ENCODE measurements around the gene LMBRD1. TPM values are rescaled to one million over a fixed set of nuclear protein-coding genes. Genes with fewer than 3 reads are reported as not detected.

Gene LMBRD1
- total and polyA plus RNA-seq, 2 experiments from 2014 or later = 36.7 to 42.0 TPM

- no peak overlapping the region for H2AFZ ChIP-seq
- H3K9ac ChIP-seq = no peak overlapping the region
- no peak overlapping the region for H3K4me3 ChIP-seq
- DNase-seq = no peak
- no peaks in the 10 kb centered on the region for H3K9me3 ChIP-seq (ENCODE audit: low read depth)
- WGBS, 2 experiments (ENCODE audit: low coverage in 1 of 2, low lambda C conversion rate in 2 of 2, missing lambda C conversion rate in 2 of 2) = 5 to 26% methylated on average over 1 of the region's 1 CpG
- in situ Hi-C loops (cut with MboI) = no loop called here
- H3K9me2 ChIP-seq (ENCODE audit: insufficient read depth) = no peaks in the 10 kb centered on the region
- no peak for TF ChIP-seq EZH2phosphoT487 (IDR thresholded peaks at IDR 0.05; ENCODE audit: insufficient read depth, low read depth)
- TF ChIP-seq EZH2 (IDR thresholded peaks at IDR 0.05; ENCODE audit: insufficient read depth, poor library complexity, severe bottlenecking) = no peak
- no peaks in the 10 kb centered on the region for H3F3A ChIP-seq (ENCODE audit: insufficient read depth)
- no peaks in the 10 kb centered on the region for H4K20me1 ChIP-seq (ENCODE audit: insufficient read depth)
- H3K4me1 ChIP-seq (ENCODE audit: insufficient read depth) = no peaks in the 10 kb centered on the region
- no peak overlapping the region for H3K4me2 ChIP-seq (ENCODE audit: unreplicated experiment)
- no peaks in the 10 kb centered on the region for H3K27me3 ChIP-seq (replicated peaks; ENCODE audit: insufficient read depth)
- H3K79me2 ChIP-seq (ENCODE audit: insufficient read depth) = no peaks in the 10 kb centered on the region
- no peak overlapping the region for H3K27ac ChIP-seq
- no peaks in the 10 kb centered on the region for H3K36me3 ChIP-seq (ENCODE audit: low read depth)
Measured at GRCh38 chr6:69627625-69628024, 169.2 kb downstream of the LMBRD1 start.

GRCh38 chr6:69624944-69625343 lies 171.9 kb downstream of the LMBRD1 start:
- no peak overlapping the region for H3K27ac ChIP-seq
- H3K9ac ChIP-seq = no peak overlapping the region
- TF ChIP-seq EZH2phosphoT487 (IDR thresholded peaks at IDR 0.05; ENCODE audit: insufficient read depth, low read depth) (no peak), EZH2 (IDR thresholded peaks at IDR 0.05; ENCODE audit: insufficient read depth, poor library complexity, severe bottlenecking) (no peak)
- H3K9me2 ChIP-seq (ENCODE audit: insufficient read depth) = no peaks in the 10 kb centered on the region
- no peak overlapping the region for H3K4me3 ChIP-seq
- H3K36me3 ChIP-seq (ENCODE audit: low read depth) = no peaks in the 10 kb centered on the region
- peak; percentile 3 for DNase-seq
- in situ Hi-C loops (cut with MboI) = no loop called here
- 46 to 55% methylated on average over 2 of the region's 2 CpGs for WGBS, 2 experiments (ENCODE audit: low coverage in 1 of 2, low lambda C conversion rate in 2 of 2, missing lambda C conversion rate in 2 of 2)
- no peak overlapping the region for H3K4me2 ChIP-seq (ENCODE audit: unreplicated experiment)
- H3K4me1 ChIP-seq (ENCODE audit: insufficient read depth) = no peaks in the 10 kb centered on the region
- no peaks in the 10 kb centered on the region for H3K9me3 ChIP-seq (ENCODE audit: low read depth)
- no peaks in the 10 kb centered on the region for H3F3A ChIP-seq (ENCODE audit: insufficient read depth)
- no peaks in the 10 kb centered on the region for H4K20me1 ChIP-seq (ENCODE audit: insufficient read depth)
- H2AFZ ChIP-seq = no peak overlapping the region
- H3K79me2 ChIP-seq (ENCODE audit: insufficient read depth) = no peaks in the 10 kb centered on the region
- H3K27me3 ChIP-seq (replicated peaks; ENCODE audit: insufficient read depth) = no peaks in the 10 kb centered on the region

Other genes with a start within 250 kb of the LMBRD1 start
- gene COL19A1, start 69.5 kb upstream of the LMBRD1 start, total RNA-seq (2014; rRNA removed; shearing (Covaris generic)) = not detected in 2 replicates
- not detected in 2 replicates for gene COL19A1, start 69.5 kb upstream of the LMBRD1 start, polyA plus RNA-seq (2016; fragmentation: Nextera tagmentation; extraction: Ambion mirVana)